Measurements from ENCODE around the gene SAMMSON.

DNA sequence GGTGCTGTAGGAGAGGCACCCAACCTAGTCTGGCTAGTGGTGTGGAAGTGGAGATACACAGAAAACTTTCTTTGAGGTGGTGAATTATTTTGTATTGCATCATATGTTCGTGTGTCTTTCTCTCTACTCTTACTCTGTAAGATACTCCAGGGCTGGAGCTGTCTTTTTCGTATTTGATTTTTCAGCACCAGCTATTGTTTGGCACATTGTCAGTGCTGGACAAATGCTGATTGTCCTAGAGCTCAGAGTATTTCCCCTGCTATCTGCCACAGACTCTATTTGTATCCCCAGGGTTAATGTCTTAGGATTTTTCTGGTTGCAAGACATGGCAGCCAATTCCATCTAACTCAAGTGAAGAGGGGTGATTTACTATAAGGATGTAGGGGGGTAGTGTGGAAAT, 110.5 kb downstream of the SAMMSON start:
- TF ChIP-seq, protein P1, sequence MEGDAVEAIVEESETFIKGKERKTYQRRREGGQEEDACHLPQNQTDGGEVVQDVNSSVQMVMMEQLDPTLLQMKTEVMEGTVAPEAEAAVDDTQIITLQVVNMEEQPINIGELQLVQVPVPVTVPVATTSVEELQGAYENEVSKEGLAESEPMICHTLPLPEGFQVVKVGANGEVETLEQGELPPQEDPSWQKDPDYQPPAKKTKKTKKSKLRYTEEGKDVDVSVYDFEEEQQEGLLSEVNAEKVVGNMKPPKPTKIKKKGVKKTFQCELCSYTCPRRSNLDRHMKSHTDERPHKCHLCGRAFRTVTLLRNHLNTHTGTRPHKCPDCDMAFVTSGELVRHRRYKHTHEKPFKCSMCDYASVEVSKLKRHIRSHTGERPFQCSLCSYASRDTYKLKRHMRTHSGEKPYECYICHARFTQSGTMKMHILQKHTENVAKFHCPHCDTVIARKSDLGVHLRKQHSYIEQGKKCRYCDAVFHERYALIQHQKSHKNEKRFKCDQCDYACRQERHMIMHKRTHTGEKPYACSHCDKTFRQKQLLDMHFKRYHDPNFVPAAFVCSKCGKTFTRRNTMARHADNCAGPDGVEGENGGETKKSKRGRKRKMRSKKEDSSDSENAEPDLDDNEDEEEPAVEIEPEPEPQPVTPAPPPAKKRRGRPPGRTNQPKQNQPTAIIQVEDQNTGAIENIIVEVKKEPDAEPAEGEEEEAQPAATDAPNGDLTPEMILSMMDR (IDR thresholded peaks at IDR 0.05; ENCODE audit: insufficient read depth, low read length): no peak
- TF ChIP-seq GABPA (IDR thresholded peaks at IDR 0.05; ENCODE audit: low read depth): no peak
- TF ChIP-seq, protein P2, sequence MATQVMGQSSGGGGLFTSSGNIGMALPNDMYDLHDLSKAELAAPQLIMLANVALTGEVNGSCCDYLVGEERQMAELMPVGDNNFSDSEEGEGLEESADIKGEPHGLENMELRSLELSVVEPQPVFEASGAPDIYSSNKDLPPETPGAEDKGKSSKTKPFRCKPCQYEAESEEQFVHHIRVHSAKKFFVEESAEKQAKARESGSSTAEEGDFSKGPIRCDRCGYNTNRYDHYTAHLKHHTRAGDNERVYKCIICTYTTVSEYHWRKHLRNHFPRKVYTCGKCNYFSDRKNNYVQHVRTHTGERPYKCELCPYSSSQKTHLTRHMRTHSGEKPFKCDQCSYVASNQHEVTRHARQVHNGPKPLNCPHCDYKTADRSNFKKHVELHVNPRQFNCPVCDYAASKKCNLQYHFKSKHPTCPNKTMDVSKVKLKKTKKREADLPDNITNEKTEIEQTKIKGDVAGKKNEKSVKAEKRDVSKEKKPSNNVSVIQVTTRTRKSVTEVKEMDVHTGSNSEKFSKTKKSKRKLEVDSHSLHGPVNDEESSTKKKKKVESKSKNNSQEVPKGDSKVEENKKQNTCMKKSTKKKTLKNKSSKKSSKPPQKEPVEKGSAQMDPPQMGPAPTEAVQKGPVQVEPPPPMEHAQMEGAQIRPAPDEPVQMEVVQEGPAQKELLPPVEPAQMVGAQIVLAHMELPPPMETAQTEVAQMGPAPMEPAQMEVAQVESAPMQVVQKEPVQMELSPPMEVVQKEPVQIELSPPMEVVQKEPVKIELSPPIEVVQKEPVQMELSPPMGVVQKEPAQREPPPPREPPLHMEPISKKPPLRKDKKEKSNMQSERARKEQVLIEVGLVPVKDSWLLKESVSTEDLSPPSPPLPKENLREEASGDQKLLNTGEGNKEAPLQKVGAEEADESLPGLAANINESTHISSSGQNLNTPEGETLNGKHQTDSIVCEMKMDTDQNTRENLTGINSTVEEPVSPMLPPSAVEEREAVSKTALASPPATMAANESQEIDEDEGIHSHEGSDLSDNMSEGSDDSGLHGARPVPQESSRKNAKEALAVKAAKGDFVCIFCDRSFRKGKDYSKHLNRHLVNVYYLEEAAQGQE (IDR thresholded peaks at IDR 0.05; ENCODE audit: insufficient replicate concordance, low read depth): no peak
- TF ChIP-seq POLR2AphosphoS5 (IDR thresholded peaks at IDR 0.05; ENCODE audit: low read depth): no peak
- no peak for TF ChIP-seq SPI1 (IDR thresholded peaks at IDR 0.05; ENCODE audit: borderline replicate concordance, low read depth)
